Stimulated activated naive CD8-positive, alpha-beta T cell treated with anti-CD3 and anti-CD28 coated beads, Interleukin-15, Interleukin-2, amounts not matched to agents 100 U/mL and 50 U/mL, for 24 hours (primary cell): ENCODE measurements around the gene C19orf25.
"Not testable (repeated sequence)": the region's sequence is repeated elsewhere in the genome, so short reads cannot be mapped to it uniquely, and the experiment has no call there.

ENCODE experiments used
- ATAC-seq: fragments of 150-1000 bp; cut with Tn5 transposase; one replicate; pipeline ENCODE4 v1.10.0; 2021
- DNase-seq: peaks from one replicate; pipeline ENCODE4 v3.0.0; 2021

Gene C19orf25

DNA sequence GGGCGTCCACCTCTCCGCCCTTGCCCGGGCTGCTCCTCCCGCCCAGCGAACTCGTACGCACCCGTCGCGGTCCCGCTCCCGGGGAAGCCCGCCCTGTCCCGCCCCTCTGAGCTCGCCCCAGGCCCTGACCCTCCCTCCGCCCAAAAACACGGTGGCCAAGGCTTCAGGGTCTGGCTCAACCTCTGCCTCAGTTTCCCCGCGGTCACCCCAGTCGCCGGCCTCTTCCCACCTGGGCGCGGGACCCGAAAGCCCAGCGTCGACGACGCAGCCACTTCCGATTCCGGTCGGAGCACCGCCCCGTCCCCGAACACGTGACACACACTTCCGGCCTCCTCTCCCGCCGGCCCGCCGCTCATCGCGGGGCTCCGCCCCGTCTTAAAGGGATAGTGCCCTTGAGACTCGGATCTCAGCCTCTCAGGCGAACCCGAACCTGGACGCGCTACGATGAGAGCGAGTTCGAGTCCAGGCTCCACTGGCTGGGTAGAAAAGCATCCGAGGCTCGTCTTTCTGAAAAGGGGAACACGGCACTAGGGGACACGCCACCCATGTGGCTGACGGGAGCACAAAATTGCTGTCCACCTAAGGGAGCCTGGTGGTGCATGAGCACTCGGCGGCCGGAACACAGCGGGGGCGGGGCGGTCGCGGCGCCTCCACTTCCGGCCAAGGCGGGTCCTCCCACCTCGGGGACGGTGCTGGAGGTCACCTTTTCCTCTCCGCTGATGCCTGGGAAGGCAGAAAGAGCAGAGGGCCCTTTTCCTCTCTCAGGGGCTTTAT, at the start of gene C19orf25:
C19orf25 (minus strand) TSS at position 282 of the 774 bp plus-strand sequence. CDS start 312 bp downstream, outside the sequence.
- ATAC-seq = peak; percentile 93
- peak; percentile 96 for DNase-seq

DNA sequence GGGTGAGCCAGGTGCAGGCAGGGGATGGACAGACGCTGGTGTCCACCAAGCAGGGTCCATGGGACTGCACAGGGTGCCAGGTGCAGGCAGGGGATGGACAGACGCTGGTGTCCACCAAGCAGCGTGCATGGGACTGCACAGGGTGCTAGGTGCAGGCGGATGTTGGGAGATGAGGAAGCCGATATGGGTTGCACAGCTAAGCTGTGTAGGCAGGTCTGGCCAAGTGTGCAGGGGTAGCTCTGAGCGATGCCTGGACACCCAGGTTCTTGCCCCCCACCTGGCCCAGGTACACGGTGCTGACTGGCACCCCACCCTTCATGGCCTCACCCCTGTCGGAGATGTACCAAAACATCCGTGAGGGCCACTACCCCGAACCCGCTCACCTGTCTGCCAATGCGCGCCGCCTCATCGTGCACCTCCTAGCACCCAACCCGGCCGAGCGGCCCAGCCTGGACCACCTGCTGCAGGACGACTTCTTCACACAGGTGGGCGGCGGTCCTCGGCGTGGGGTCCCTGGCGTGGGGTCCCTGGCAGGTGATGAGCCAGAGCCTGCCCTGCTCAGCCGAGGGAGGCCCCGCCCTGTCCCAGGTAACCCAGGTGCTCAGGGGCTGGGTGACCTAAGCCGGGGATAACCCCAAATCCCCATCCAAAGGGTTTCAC, 48.8 kb upstream of the C19orf25 start:
- DNase-seq (no peak), ATAC-seq (no peak)

DNA sequence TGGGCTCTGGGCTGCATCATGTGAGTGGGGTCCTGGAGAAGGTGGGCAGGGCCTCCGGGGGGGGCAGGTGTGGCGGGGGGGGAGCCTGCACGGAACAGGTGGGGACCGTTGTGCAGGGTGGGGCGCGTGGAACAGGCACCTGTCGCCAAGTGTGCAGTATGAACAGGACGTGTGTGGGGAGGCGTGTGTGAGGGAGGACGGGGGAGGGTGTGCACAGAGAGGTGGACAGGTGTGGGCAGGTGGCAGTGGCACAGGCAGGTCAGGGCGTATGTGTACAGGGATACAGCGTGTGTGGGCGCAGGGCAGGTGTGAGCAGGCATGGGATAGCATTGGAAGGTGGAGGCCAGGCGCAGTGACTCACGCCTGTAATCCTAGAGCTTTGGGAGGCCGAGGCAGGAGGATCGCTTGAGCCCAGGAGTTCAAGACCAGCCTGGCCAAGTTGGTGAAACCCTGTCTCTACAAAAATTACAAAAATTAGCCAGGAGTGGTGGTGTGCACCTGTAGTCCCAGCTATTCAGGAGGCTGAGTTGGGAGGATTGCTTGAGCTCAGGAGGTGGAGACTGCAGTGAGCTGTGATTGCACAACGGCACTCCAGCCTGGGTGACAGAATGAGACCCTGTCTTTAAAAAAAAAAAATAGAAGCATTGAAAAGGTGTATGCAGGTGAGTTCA, 48.1 kb upstream of the C19orf25 start:
- no peak for DNase-seq
- no peak for ATAC-seq

DNA sequence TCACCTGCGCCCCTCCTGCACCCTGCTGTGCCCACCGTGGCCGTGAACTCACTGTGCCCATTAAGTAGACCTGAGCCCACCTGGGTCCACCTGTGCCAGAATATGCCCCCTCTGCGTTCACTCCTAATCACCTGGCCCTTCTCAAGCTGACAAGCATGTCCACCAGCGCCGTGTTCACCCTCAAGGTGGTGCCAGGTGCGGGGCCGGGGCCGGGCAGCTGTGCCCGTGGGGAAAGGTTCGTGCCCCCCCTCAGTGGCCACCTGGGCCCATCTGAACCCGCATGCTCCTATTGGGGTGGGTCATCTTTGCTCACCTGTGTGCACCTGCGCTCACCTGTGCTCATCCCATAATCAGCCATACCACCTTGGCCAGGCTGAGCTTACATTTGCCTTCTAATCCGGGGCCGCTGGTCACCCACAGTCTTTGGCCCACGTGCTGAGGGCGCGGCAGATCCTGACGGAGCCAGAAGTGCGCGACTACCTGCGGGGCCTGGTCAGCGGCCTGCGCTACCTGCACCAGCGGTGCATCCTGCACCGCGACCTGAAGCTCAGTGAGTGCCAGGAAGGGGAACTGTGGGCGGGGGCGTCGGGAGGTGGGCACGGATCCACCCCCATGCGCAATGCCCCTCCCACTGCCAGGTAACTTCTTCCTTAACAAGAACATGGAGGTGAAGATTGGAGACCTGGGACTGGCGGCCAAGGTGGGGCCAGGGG, 47.2 kb upstream of the C19orf25 start:
- ATAC-seq = no peak
- no peak for DNase-seq

DNA sequence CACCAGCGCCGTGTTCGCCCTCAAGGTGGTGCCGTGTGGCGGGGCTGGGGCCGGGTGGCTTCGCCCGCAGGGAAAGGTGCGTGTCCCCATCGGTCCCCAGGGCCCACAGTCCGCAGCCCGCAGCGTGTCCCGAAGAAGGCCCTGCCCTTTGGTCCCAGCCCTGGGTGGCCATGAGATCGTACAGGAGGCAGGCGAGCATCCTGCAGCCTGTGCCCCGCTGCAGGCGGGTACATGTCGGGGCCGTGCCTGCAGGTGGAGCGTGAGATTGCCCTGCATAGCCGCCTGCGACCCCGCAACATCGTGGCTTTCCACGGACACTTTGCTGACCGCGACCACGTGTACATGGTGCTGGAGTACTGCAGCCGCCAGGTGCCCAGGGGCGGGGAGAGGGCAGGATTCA, 46.3 kb upstream of the C19orf25 start:
- ATAC-seq (no peak), DNase-seq (no peak)

DNA sequence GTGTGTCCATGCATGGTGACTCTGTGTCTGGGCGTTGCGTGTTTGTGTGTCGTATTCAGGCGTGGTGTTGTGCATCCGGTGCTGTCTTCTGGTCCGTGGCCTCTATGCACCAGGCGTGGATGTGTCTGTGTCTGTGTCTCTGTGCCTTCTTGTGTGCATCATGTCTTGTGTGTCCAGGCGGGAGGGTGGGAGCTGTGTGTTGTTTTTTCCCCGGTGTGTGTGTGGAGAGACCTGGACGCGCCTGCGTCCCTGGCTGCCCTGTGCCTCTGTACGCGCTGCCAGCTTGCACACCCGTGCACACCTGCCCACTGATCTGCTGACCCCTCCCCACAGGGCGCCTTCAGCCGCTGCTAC, 45.9 kb upstream of the C19orf25 start:
- ATAC-seq (no peak), DNase-seq (no peak)

DNA sequence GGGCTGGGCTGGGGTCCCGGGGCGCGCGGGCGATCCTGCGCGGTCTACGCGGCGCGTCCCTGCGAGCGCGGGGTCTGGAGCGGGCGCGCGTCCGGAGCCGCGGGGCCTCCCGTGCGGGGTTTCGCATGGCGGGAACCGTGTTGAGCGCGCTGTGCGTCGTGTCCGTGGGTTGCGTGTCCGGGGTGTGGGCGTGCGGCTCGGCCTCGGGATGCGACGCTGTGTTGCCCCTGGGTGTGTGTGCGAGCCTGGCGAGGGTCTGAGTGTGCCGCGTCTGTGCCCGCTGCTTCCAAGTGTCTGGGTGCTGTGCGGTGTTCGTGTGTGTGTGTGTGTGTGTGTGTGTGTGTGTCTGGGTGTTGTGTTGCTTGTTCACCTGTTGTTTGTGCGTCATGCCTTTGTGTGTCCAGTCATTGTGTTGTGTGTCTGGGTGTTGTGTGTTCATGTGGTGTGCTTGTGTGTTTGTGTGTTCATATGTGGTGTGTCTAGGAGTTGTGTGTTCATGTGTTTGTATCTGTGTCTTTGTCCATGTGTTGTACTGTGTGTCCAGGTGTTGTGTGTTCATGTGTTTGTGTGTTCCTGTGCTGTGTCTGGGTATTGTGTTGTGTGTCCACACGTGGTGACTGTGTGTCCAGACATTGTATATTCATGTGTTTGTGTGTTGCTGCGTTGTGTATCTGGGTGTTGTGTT, 45.4 kb upstream of the C19orf25 start:
- no peak for ATAC-seq
- DNase-seq = no peak

DNA sequence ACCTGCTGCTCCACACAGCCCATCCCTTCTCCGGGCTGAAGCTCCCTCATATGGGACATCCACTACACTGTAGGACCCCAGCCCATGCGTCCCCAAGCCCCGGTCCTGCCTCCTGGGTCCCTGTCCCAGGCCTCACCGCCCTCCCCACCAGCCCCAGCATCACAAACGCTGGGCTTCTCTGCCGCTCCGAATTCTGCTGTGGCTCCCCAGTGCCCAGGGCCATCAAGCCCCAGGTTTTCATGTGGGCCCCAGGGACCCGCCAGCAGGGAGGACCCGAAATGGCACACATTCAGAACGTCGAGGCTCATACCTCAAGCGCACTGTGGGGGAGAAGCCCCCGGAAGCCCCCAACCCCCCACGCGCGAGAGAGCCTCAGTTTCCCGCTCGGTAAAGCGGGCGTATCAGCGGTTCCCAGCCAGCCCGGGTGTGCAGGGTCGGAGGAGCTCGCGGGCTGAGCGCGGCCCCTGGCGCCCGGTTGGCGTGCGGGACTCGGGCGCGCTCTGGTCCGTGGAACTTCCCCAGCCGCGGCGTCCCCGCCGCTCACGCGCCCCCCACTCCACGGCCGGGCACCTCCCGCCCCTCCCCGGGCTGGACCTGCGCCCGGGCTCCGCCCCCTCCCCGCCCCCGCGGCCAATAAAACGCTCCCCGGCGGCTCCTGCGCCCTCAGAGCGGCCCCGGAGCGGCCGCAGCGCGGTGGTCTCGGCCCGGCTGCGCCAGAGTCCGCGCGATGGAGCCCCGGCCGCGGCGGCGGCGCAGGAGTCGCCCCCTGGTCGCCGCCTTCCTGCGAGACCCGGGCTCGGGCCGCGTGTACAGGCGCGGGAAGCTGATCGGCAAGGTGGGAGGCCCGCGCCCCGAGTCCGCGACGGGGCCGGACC, 44.6 kb upstream of the C19orf25 start, which contains the start of gene PLK5:
PLK5 (plus strand) TSS at position 666 of the 875 bp plus-strand sequence. CDS start 2,920 bp downstream, outside the sequence.
- DNase-seq = no peak
- ATAC-seq = no peak

DNA sequence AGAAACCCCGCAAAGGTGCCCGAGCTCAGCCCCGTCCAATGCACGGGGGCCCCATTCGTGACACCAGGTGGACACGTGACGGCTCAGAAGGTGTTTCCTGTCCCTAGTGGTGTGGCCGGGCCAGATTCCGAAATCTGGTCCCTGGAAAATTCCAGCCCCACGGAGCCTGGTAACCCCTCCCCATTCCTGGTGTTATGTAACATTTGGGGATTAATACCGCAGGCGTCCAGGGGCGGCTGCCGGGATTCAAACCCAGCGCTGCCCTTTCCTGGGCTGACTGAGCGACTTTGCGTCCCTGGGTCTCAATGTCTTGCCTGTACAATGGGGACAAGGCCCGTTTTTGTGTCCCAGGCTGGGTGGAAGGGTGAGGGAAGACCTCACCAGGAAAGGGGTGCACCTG, 43.8 kb upstream of the C19orf25 start:
- DNase-seq = no peak

DNA sequence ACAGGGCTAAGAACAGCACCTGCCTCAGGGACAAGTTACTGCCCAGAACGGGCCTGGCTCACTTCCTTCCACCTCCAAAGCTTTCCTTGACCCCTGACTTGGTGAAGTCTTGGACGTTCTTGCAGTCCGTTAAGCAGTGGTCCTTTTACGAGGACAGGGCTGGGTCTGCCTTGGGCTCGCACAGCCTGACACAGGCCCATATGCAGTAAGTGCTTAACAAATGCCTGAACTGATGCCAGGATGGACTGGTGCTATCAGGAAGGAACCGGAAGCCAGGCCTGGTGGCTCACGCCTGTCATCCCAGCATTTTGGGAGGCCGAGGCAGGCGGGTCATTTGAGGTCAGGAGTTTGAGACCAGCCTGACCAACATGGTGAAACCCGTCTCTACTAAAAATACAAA, 43.0 kb upstream of the C19orf25 start:
- ATAC-seq (no peak), DNase-seq (no peak)

More for the DNA sequence above, 43.8 kb upstream of the C19orf25 start:
- ATAC-seq = no peak

DNA sequence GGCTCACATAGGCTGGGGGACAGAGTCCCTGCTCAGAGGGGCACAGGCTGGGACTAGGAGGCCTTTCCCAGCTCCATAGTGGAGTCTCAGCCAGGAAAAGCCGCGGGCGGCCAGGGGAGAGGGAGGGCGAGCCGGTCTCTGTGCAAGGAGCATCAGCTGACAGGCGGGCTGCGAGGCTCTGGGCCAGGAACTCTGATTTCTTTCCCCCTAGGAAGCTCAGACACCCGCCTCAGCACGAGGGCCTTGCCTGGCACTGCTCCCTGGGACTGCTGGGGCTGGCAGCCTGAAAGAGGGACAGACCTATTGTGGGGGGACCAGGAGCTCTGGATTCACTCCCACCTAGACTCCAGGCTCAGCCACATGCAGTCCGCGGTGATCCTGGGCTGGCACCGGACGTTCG, 42.6 kb upstream of the C19orf25 start:
- ATAC-seq (no peak), DNase-seq (no peak)

DNA sequence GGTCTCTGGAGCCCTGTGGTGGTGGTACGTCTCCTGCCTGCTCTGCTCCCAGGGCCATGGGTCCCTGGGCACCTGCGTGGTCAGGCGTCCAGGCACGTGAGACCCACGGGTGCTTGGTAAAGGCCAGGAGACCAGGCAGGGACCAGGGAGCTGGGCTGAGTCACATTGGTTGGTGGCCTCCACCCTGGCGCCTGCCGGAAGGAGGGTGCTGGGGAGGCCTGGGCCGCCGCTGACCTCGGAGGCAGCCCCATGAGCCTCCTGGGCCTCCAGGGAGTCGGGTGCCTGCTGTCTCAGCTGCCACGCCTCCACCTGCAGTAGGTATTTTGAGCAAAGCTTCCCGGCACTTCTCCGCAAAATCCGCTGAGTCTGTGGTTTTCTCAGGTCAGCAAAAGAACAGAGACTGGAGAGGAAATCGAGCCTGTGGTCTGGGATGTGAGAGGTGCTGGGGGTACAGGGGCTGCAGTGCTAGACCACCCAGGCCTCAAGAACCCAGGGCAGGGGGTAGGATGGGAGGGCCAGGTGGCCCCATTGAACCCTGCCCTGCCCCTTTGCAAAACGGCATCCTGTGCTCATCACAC, 41.3 kb upstream of the C19orf25 start:
- no peak for DNase-seq
- no peak for ATAC-seq

DNA sequence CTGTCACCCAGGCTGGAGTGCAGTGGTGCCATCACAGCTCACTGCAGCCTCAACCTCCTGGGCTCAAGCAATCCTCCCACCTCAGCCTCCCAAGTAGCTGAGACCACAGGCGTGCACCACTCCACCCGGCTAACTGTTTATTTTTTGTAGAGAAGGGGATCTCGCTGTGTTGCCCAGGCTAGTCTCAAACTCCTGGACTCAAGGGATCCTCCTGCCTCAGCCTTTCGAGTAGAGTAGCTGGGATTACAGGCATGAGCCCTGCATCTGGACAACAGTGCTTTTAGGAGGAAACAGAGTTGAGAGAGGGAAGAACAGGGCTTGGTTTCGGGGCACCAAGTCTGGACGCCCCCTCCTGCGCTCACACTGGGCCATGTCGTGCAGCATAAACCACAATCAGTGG, 40.8 kb upstream of the C19orf25 start:
- not testable (repeated sequence) for ATAC-seq, DNase-seq

DNA sequence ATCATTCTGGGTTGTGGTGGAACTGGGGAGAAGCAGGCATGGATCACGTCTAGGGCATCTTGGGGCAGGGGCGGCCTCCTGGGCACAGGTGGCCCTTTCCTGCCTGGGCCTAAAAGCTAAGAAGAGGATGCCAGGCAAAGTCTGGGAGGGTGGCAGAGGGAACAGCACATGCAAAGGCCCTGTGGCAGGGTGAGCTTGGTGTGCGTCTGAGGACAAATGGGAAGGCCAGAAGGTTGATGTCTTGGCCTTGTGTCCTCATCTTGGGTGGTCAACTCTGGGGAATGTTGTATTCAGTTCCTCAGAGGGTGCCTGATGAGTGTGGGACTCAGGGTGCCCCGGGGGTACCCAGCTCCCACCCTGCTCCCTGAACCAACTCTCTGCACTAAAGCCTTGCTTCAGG, 39.5 kb upstream of the C19orf25 start:
- ATAC-seq (no peak), DNase-seq (no peak)

DNA sequence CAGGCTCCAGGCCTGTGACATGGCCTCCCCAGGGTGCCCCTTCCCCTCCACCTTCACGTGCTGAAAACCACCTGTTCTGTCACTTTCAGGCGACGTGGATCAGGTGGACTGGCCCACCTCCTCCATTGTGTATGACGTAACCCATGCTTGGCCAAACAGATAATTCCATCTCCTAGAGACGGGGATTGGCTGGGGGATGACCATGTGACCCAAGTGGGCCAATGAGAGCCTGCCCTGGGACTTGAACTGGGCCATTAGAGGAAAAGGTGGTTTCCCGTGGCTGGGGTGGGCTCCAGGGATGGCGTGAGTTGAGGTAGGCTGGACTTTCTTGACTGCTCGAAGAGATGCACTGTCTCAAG, 37.4 kb upstream of the C19orf25 start:
- DNase-seq = no peak

DNA sequence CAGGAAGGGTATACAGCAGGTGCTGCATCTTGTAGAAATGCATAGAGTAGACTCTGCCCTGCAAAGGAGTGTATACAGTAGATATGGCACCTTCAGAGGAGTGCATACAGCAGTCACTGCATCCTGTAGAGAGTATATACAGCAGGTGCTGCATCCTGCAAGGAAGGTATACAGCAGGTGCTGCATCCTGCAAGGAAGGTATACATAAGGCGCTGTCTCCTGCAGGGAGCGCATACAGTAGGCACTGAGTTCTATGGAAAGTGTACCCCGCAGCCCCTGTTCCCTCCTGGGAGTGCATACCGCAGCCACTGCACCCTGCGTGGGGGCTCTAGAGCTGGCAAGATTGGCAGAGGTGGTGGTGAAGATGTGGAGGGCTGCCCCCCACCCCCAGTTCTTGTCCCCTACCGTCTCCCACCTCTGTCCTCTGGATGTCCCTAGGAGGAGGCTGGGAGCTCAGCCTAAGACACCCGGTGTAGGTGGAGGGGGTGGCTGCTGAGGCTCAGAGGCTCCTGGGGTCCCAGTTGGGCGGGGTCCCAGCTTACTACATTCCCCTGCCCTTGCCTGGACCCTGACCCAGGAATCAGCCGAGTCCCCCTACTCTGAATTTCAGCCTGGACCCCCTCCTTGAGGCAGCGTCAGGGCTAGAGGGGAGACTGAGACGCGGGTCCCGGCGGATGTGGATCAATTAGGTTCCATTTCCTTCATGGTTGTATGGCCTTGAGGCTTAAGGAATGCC, 36.1 kb upstream of the C19orf25 start:
- ATAC-seq (no peak), DNase-seq (no peak)

More for the DNA sequence above, 37.4 kb upstream of the C19orf25 start:
- no peak for ATAC-seq

DNA sequence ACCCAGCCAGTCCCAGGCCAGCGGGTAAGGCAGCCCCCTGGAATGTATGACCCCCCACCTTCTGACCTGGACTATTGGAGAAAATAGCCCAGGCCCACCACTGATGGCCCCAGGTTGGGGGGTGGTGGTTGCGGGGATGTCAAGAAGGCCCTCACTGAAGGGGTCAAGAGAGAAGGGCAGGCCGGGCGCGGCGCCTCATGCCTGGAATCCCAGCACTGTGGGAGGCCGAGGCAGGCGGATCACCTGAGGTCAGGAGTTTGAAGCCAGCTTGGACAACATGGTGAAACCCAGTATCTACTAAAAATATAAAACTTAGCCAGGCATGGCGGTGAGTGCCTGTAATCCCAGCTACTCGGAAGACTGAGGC, 35.3 kb upstream of the C19orf25 start:
- ATAC-seq = no peak

DNA sequence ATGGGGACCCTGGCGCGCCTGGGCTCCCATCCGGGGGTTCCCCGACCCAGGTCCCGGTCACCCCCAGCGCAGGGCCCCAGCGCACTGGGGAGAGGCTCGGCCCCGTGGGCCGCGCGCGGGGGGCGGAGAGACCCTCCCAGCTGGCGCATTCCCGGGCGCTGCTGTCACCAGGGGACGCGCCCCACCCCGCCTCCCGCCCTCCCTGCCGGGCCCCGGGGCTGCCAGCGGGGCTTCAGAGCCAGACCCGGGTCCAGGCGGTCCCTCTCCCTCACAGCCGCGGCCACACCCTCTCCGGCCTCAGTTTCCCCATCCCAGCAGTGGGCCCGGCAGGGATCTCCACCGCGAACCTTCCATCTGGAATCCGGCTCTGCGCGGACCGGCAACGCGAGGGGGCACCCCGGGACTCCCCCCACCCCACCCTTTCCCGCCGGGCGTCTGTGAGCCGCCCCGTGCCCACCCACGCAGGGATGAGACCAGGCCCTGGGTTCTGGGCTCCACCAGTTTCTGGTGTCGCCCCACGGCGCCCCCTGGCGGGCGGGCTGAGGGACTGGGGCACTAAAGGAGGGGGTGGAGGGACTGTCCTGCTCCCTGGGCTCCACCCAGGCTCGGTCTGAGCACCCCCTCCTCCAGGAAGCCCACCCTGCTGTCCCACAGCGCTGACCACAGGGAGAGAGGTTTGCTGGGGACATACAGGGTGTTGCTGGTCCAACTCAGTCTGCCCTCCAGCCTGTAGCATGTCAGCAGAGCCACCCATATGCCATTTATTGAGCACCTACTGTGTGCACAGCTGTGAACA, 34.7 kb upstream of the C19orf25 start:
- DNase-seq (peak; percentile 83), ATAC-seq (peak; percentile 51)

More for the DNA sequence above, 35.3 kb upstream of the C19orf25 start:
- DNase-seq = no peak
